ENCODE data around the gene POU2F2.

Gene POU2F2

GRCh38 chr19:42172261-42172660, 40.0 kb upstream of the POU2F2 start:
- no peak overlapping the region for H2AFZ ChIP-seq (ENCODE audit: low read depth, low read length)
- TF ChIP-seq CTCF (IDR thresholded peaks at IDR 0.05; ENCODE audit: borderline replicate concordance, extremely low read depth, low read length, poor library complexity, severe bottlenecking) (no peak), EZH2 (IDR thresholded peaks at IDR 0.05; ENCODE audit: borderline replicate concordance, low read depth, low read length, severe bottlenecking) (no peak)
- H3K4me1 ChIP-seq (ENCODE audit: insufficient read depth, low read length) = peaks cover 13% of the 10 kb centered on the region
- H3K4me3 ChIP-seq (ENCODE audit: low read depth in 1 of 2, low read length in 2 of 2) = no peak overlapping the region
- H3K27ac ChIP-seq (ENCODE audit: low read length) = no peak overlapping the region
- DNase-seq (no peak), ATAC-seq (ENCODE audit: insufficient read depth, low read depth) (no peak)
- no peak overlapping the region for H3K4me2 ChIP-seq (ENCODE audit: insufficient read depth, low read length)
- H3K36me3 ChIP-seq (ENCODE audit: insufficient read depth, low read length) = no peaks in the 10 kb centered on the region
- H3K9me3 ChIP-seq (ENCODE audit: insufficient read depth, low read length, severe bottlenecking) = no peaks in the 10 kb centered on the region
- no peaks in the 10 kb centered on the region for H3K79me2 ChIP-seq (ENCODE audit: insufficient read depth, low read length)
- H3K27me3 ChIP-seq (ENCODE audit: insufficient read depth, low read length, poor library complexity) = peaks cover 31% of the 10 kb centered on the region
- no peak overlapping the region for H3K9ac ChIP-seq (ENCODE audit: low read depth, low read length)
- 0 out of 2 replicates have a peak, but pooled peaks cover 3% of the 10 kb centered on the region for H4K20me1 ChIP-seq (ENCODE audit: insufficient read depth, low read length)

DNA sequence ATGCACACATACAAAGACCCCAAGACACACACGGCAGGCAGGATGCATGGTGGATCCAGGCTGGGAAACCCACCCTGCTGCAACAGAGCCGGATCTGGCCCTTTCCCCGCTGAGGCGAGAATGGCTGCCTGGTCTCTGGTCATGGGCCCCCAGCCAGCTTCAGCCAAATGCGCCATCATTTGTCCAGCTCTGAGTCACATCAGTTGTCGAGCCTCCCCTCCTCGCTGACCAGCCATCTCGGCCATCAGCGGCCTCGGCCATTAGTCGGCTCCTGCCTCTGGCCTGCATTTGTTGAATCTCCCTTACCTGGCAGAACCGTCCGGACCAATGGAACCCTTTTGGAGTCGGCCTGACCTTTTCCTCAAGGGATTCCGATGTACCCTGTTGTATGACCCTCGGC, 38.5 kb upstream of the POU2F2 start:
- ATAC-seq (ENCODE audit: insufficient read depth, low read depth) (no peak), DNase-seq (no peak)
- no peaks in the 10 kb centered on the region for H3K36me3 ChIP-seq (ENCODE audit: insufficient read depth, low read length)
- H3K27ac ChIP-seq (ENCODE audit: low read length) = no peak overlapping the region
- no peaks in the 10 kb centered on the region for H3K79me2 ChIP-seq (ENCODE audit: insufficient read depth, low read length)
- H3K4me3 ChIP-seq (ENCODE audit: low read depth in 1 of 2, low read length in 2 of 2) = no peak overlapping the region
- TF ChIP-seq EZH2 (IDR thresholded peaks at IDR 0.05; ENCODE audit: borderline replicate concordance, low read depth, low read length, severe bottlenecking) (no peak), CTCF (IDR thresholded peaks at IDR 0.05; ENCODE audit: borderline replicate concordance, extremely low read depth, low read length, poor library complexity, severe bottlenecking) (no peak)
- peaks cover 26% of the 10 kb centered on the region for H3K27me3 ChIP-seq (ENCODE audit: insufficient read depth, low read length, poor library complexity)
- no peak overlapping the region for H3K4me2 ChIP-seq (ENCODE audit: insufficient read depth, low read length)
- H4K20me1 ChIP-seq (ENCODE audit: insufficient read depth, low read length) = 0 out of 2 replicates have a peak, but pooled peaks cover 3% of the 10 kb centered on the region
- no peaks in the 10 kb centered on the region for H3K9me3 ChIP-seq (ENCODE audit: insufficient read depth, low read length, severe bottlenecking)
- H2AFZ ChIP-seq (ENCODE audit: low read depth, low read length) = no peak overlapping the region
- H3K9ac ChIP-seq (ENCODE audit: low read depth, low read length) = no peak overlapping the region
- H3K4me1 ChIP-seq (ENCODE audit: insufficient read depth, low read length) = no peaks in the 10 kb centered on the region

GRCh38 chr19:42169486-42170413, 37.5 kb upstream of the POU2F2 start:
- no peak overlapping the region for H3K4me2 ChIP-seq (ENCODE audit: insufficient read depth, low read length)
- H3K27me3 ChIP-seq (ENCODE audit: insufficient read depth, low read length, poor library complexity) = peaks cover 26% of the 10 kb centered on the region
- DNase-seq (no peak), ATAC-seq (ENCODE audit: insufficient read depth, low read depth) (no peak)
- H3K9me3 ChIP-seq (ENCODE audit: insufficient read depth, low read length, severe bottlenecking) = no peaks in the 10 kb centered on the region
- H4K20me1 ChIP-seq (ENCODE audit: insufficient read depth, low read length) = no peaks in the 10 kb centered on the region
- no peaks in the 10 kb centered on the region for H3K36me3 ChIP-seq (ENCODE audit: insufficient read depth, low read length)
- no peak overlapping the region for H2AFZ ChIP-seq (ENCODE audit: low read depth, low read length)
- TF ChIP-seq CTCF (IDR thresholded peaks at IDR 0.05; ENCODE audit: borderline replicate concordance, extremely low read depth, low read length, poor library complexity, severe bottlenecking) (no peak), EZH2 (IDR thresholded peaks at IDR 0.05; ENCODE audit: borderline replicate concordance, low read depth, low read length, severe bottlenecking) (no peak)
- no peaks in the 10 kb centered on the region for H3K4me1 ChIP-seq (ENCODE audit: insufficient read depth, low read length)
- no peak overlapping the region for H3K9ac ChIP-seq (ENCODE audit: low read depth, low read length)
- H3K79me2 ChIP-seq (ENCODE audit: insufficient read depth, low read length) = no peaks in the 10 kb centered on the region
- H3K27ac ChIP-seq (ENCODE audit: low read length) = no peak overlapping the region
- no peak overlapping the region for H3K4me3 ChIP-seq (ENCODE audit: low read depth in 1 of 2, low read length in 2 of 2)
